C4-2B (cell line): ENCODE data around the gene ZBTB43.

Experiments
- ZFX ChIP-seq: fragments of 450-650 bp; IDR thresholded peaks from 2 replicates; pipeline ENCODE4 v1.6.1; 2017
- TF ChIP-seq, protein P1 (sequence below): fragments of 450-650 bp; conservative IDR thresholded peaks from 2 replicates; pipeline ENCODE4 v1.5.1; 2017; ENCODE audit warnings: mild to moderate bottlenecking

DNA sequence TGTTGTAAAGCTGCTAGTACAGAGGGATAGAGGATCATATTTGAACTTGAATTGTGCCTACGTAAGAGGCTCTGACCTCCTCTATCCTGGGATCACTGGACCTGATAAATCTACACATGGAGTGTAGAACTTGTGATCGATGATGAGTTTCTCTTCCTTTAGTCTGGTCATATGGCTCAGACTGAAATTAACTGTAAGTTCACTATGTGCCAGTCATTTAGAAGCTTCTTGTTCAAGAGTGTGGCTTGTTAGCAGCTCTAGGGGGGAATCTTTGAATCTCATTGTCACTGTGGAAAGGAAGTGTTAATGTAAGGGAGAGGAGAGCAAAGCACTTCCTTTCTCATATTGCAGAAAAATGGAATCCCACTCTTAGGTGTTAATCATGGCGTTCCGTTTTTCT, 67.7 kb downstream of the ZBTB43 start:
- TF ChIP-seq, protein P1, sequence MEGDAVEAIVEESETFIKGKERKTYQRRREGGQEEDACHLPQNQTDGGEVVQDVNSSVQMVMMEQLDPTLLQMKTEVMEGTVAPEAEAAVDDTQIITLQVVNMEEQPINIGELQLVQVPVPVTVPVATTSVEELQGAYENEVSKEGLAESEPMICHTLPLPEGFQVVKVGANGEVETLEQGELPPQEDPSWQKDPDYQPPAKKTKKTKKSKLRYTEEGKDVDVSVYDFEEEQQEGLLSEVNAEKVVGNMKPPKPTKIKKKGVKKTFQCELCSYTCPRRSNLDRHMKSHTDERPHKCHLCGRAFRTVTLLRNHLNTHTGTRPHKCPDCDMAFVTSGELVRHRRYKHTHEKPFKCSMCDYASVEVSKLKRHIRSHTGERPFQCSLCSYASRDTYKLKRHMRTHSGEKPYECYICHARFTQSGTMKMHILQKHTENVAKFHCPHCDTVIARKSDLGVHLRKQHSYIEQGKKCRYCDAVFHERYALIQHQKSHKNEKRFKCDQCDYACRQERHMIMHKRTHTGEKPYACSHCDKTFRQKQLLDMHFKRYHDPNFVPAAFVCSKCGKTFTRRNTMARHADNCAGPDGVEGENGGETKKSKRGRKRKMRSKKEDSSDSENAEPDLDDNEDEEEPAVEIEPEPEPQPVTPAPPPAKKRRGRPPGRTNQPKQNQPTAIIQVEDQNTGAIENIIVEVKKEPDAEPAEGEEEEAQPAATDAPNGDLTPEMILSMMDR = no peak
- TF ChIP-seq ZFX = no peak
